Esophagus muscularis mucosa (tissue), 4 donors: ENCODE measurements around the gene AKAP6. TPM values are rescaled to one million over a fixed set of nuclear protein-coding genes. Genes with fewer than 3 reads are reported as not detected.
"Not testable (repeated sequence)": the region's sequence is repeated elsewhere in the genome, so short reads cannot be mapped to it uniquely, and the experiment has no call there.

Experiments
- DNase-seq: peaks from one replicate; pipeline ENCODE4 v3.0.0-alpha.2; 2017; ENCODE audit errors: extremely low spot score
- H3K27ac ChIP-seq, 4 donors: fragments of 200-600 bp; sonication (generic); replicated peaks in 1 of 4; 1 replicate in 3 of 4; 2 replicates in 1 of 4; pipeline ENCODE4 v1.5.1; 2016 to 2019; ENCODE audit warnings: mild to moderate bottlenecking in 1 of 4
- H3K27me3 ChIP-seq, 4 donors: fragments of 200-600 bp; sonication (generic); one replicate each; pipeline versions ENCODE4 v1.5.1 to v1.6.0; 2016 to 2019
- H3K36me3 ChIP-seq, 4 donors: fragments of 200-600 bp; sonication (generic); one replicate each; pipeline ENCODE4 v1.5.1; 2016 to 2019
- H3K4me1 ChIP-seq, 4 donors: fragments of 200-600 bp; sonication (generic); one replicate each; pipeline ENCODE4 v1.5.1; 2016 to 2019
- H3K4me3 ChIP-seq, 4 donors: fragments of 200-600 bp; sonication (generic); 1 replicate in 2 of 4; 2 replicates in 2 of 4; pipeline ENCODE4 v1.5.1; 2016 to 2019; ENCODE audit warnings: mild to moderate bottlenecking in 4 of 4, moderate library complexity in 1 of 4
- H3K9me3 ChIP-seq, 4 donors: fragments of 200-600 bp; sonication (generic); 1 replicate in 3 of 4; 2 replicates in 1 of 4; pipeline ENCODE4 v1.5.1; 2016 to 2019
- EP300 ChIP-seq: sonication (generic); formaldehyde crosslinking; IDR thresholded peaks from one replicate; pipeline ENCODE4 v1.6.1; 2017; ENCODE audit warnings: antibody characterized with exemption
- POLR2A ChIP-seq: fragments of 450-650 bp; IDR thresholded peaks from one replicate; pipeline ENCODE4 v1.6.1; 2017; ENCODE audit warnings: antibody characterized with exemption, moderate library complexity, mild to moderate bottlenecking, low read depth
- POLR2AphosphoS5 ChIP-seq, 2 donors: sonication (generic); formaldehyde crosslinking; IDR thresholded peaks; one replicate each; pipeline ENCODE4 v1.6.1; 2017; ENCODE audit warnings: antibody characterized with exemption in 2 of 2
- WGBS: methylation state at CpG from one replicate; pipeline ENCODE4 v1.1.5; 2018; 5-methylcytosine and 5-hydroxymethylcytosine counted together
- intact Hi-C: fragments of 100-400 bp; cut with DNase I; formaldehyde crosslinking; loops from one replicate; pipeline ENCODE4 v1.15.1; 2023
- total RNA-seq, 4 donors: library from RNA; depleted of rRNA; stranded (reverse); fragments of >200 nt; gene quantifications; one replicate each; pipeline versions ENCODE4 v1.1.0 to v1.2.1, GENCODE V29; 2016
- TF ChIP-seq, protein P1 (sequence below), 3 experiments: fragments of 200-600 bp in 2 of 3; fragments of 450-650 bp in 1 of 3; sonication (generic) in 2 of 3; IDR thresholded peaks; one replicate each; pipeline ENCODE4 v1.5.1; 2017 to 2019; ENCODE audit warnings: antibody characterized with exemption in 3 of 3, mild to moderate bottlenecking in 2 of 3, moderate library complexity in 1 of 3

AKAP6 gene
- total RNA-seq, 4 donors from 2014 or later: 21.3 to 38.6 (median 31.5) TPM

DNA sequence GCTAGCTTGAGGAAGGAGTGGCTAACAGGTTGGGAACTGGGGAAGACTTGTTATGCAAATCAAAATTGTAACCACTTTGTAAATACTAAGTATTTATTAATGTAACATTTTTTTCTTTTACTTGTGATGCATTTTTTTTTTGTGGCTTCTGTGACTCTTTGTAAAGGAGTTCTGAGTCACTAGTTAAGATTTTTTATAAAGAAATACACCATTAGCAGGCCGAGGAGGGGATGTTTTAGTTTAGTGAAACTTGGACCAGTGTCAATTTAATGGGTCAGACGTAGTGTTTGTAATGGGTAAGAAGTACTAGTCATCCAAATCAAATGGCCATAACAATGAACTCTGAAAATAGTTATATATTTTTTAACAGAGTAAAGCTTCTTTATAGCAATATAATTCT, 43.1 kb downstream of the AKAP6 start:
- Histone ChIP-seq H3K27ac (no peak overlapping the region), H3K36me3 (no peaks in the 10 kb centered on the region), H3K4me1 (peaks cover under 1 to 24% (median 13%) of the 10 kb centered on the region in 4 donors), H3K27me3 (no peaks in the 10 kb centered on the region), H3K9me3 (no peaks in the 10 kb centered on the region), H3K4me3 (no peak overlapping the region)
- WGBS: 29% methylated on average over 2 of the region's 2 CpGs
- DNase-seq: no peak
- TF ChIP-seq EP300 (no peak), POLR2AphosphoS5 (IDR thresholded peaks at IDR 0.05) (no peak), POLR2A (no peak)
- TF ChIP-seq, protein P1, sequence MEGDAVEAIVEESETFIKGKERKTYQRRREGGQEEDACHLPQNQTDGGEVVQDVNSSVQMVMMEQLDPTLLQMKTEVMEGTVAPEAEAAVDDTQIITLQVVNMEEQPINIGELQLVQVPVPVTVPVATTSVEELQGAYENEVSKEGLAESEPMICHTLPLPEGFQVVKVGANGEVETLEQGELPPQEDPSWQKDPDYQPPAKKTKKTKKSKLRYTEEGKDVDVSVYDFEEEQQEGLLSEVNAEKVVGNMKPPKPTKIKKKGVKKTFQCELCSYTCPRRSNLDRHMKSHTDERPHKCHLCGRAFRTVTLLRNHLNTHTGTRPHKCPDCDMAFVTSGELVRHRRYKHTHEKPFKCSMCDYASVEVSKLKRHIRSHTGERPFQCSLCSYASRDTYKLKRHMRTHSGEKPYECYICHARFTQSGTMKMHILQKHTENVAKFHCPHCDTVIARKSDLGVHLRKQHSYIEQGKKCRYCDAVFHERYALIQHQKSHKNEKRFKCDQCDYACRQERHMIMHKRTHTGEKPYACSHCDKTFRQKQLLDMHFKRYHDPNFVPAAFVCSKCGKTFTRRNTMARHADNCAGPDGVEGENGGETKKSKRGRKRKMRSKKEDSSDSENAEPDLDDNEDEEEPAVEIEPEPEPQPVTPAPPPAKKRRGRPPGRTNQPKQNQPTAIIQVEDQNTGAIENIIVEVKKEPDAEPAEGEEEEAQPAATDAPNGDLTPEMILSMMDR (IDR thresholded peaks at IDR 0.05): no peak
- intact Hi-C loops: no loop called here

DNA sequence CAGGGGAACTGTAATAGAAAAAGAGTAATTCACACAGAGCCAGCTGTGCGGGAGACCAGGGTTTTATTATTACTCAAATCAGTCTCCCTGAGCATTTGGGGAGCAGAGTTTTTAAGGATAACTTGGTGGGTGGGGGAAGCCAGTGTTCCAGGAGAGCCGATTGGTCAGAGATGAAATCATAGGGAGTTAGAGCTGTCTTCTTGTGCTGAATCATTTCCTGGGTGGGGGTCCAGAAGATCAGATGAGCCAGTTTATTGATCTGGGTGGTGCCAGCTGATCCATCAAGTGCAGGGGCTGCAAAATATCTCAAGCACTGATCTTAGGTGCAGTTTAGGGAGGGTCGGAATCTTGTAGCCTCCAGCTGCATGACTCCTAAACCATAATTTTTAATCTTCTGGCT, 44.1 kb downstream of the AKAP6 start:
- H3K27me3 ChIP-seq, H3K4me3 ChIP-seq, H3K36me3 ChIP-seq, DNase-seq, H3K27ac ChIP-seq, H3K9me3 ChIP-seq, intact Hi-C loops: not testable (repeated sequence)
- 94% methylated on average over 3 of the region's 3 CpGs for WGBS
- peaks cover 0 to 15% (median 5%) of the 10 kb centered on the region in 4 donors for H3K4me1 ChIP-seq

DNA sequence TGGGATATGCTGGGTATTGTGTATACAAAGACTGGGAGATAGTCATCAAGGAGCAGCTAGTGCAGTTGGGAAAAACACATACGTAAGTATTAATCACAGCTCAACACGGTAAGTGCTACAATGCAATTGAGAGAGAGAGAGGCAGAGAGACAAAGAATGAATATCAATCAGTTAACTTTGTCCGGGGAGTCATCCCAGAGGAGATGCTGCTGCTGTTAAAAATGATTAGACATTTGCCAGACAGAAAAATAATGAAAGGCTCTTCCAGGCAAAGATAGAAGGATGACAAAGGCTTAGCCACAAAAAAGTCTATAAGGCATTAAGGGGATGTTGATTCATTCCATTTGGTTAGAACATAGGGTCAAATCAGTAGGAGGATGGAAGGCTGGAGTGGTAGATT, 45.1 kb downstream of the AKAP6 start:
- Histone ChIP-seq H3K27me3 (no peaks in the 10 kb centered on the region), H3K27ac (no peak overlapping the region), H3K36me3 (no peaks in the 10 kb centered on the region), H3K9me3 (no peaks in the 10 kb centered on the region), H3K4me1 (peaks cover 0 to 14% (median 5%) of the 10 kb centered on the region in 4 donors), H3K4me3 (no peak overlapping the region)
- 76% methylated on average over 3 of the region's 3 CpGs for WGBS
- no peak for DNase-seq
- intact Hi-C loops: no loop called here
- TF ChIP-seq POLR2A (no peak), EP300 (no peak), POLR2AphosphoS5 (IDR thresholded peaks at IDR 0.05) (no peak)
- TF ChIP-seq, protein P1 (IDR thresholded peaks at IDR 0.05): no peak

DNA sequence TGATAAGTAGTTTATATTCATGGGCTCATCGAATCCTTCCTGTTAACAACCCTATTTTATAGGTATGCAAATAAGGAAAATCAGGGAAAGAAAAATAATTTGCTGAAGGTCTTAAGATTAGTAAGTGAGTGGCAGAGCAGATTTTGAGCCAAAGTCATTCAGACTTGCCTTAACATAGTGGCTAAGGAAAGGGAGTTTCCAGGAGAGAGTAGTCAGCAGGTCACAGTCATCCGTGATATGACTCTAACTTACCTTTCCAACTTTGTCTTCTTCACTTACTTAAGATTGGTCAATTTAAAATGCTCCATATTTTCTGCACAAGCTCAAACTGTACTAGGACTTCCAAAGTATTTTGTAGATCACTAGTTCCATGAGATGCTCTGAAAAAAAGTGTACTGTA, 46.6 kb downstream of the AKAP6 start:
- no peaks in the 10 kb centered on the region for H3K27me3 ChIP-seq
- H3K9me3 ChIP-seq: no peaks in the 10 kb centered on the region
- DNase-seq: no peak
- no peak overlapping the region for H3K4me3 ChIP-seq
- H3K36me3 ChIP-seq: no peaks in the 10 kb centered on the region
- intact Hi-C loops: no loop called here
- peaks cover 0 to 13% (median 5%) of the 10 kb centered on the region in 4 donors for H3K4me1 ChIP-seq
- no peak overlapping the region for H3K27ac ChIP-seq
- WGBS: 84% methylated on average over 2 of the region's 2 CpGs
- TF ChIP-seq POLR2A: no peak
- TF ChIP-seq, protein P1 (IDR thresholded peaks at IDR 0.05): no peak
- TF ChIP-seq EP300: no peak
- TF ChIP-seq POLR2AphosphoS5 (IDR thresholded peaks at IDR 0.05): no peak

DNA sequence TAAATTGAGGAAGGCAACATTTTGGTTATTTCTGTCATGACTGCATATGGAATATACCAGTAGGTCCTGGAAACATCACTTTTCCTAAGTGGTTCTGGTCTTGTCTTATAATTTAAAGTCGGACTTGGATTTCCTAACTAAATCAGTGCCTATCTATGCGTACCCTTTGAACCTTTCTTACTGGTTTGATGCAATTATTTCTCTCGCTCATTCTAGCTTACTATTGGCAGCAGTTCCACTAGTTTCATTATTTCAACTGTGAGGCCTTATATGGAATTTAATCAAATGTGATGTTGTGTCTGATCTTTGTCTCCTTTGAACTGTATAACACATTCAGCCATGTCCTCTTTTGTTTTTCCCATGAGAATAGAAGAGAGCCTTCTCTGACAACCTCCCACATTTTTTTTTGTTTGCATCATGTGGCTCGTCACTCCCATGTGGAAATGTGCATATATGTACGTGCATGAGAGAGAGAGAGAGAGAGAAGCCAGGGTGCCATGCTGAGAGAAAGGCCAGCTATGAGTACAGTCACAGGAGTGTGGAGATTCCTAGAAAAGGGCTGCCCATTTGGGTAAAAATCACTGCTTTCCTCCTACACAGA, 48.0 kb downstream of the AKAP6 start:
- DNase-seq: no peak
- Histone ChIP-seq H3K4me1 (peaks cover 0 to 8% (median 3%) of the 10 kb centered on the region in 4 donors), H3K4me3 (no peak overlapping the region), H3K36me3 (no peaks in the 10 kb centered on the region), H3K9me3 (no peaks in the 10 kb centered on the region), H3K27ac (no peak overlapping the region), H3K27me3 (no peaks in the 10 kb centered on the region)
- WGBS: 96% methylated on average over 5 of the region's 5 CpGs
- intact Hi-C loops: no loop called here
- TF ChIP-seq EP300: no peak
- no peak for TF ChIP-seq POLR2AphosphoS5 (IDR thresholded peaks at IDR 0.05)
- no peak for TF ChIP-seq POLR2A

DNA sequence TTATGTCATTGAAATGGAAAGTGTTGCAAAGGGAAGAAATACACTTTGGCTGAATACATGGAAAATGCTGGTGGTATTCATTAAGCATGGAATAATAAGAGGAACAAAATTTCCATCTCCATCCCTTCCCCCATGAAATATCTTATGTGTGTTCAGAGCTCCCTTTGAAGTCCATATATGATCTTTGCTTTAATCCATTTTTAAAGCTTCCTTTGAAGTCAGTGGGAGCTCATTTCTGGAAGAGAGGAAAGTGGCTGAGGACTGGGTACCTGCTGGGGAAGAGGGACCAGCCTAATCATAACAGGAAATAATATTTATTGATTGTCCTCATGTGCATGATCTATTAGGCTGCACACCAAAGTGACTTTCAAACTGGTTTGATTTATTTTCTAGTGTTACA, 49.2 kb downstream of the AKAP6 start:
- DNase-seq: no peak
- H3K4me1 ChIP-seq: no peaks in the 10 kb centered on the region
- no peaks in the 10 kb centered on the region for H3K9me3 ChIP-seq
- H3K36me3 ChIP-seq: no peaks in the 10 kb centered on the region
- TF ChIP-seq EP300 (no peak), POLR2A (no peak), POLR2AphosphoS5 (IDR thresholded peaks at IDR 0.05) (no peak)
- TF ChIP-seq, protein P1 (IDR thresholded peaks at IDR 0.05): no peak
- H3K27me3 ChIP-seq: no peaks in the 10 kb centered on the region
- H3K27ac ChIP-seq: no peak overlapping the region
- intact Hi-C loops: no loop called here
- no peak overlapping the region for H3K4me3 ChIP-seq
